Measurements from ENCODE around the gene ZNF678. TPM values are rescaled to one million over a fixed set of nuclear protein-coding genes. Genes with fewer than 3 reads are reported as not detected.
"Not testable (repeated sequence)": the region's sequence is repeated elsewhere in the genome, so short reads cannot be mapped to it uniquely, and the experiment has no call there.

The ZNF678 gene
- total RNA-seq, 1 experiment from 2014 or later: 0.79 TPM

DNA sequence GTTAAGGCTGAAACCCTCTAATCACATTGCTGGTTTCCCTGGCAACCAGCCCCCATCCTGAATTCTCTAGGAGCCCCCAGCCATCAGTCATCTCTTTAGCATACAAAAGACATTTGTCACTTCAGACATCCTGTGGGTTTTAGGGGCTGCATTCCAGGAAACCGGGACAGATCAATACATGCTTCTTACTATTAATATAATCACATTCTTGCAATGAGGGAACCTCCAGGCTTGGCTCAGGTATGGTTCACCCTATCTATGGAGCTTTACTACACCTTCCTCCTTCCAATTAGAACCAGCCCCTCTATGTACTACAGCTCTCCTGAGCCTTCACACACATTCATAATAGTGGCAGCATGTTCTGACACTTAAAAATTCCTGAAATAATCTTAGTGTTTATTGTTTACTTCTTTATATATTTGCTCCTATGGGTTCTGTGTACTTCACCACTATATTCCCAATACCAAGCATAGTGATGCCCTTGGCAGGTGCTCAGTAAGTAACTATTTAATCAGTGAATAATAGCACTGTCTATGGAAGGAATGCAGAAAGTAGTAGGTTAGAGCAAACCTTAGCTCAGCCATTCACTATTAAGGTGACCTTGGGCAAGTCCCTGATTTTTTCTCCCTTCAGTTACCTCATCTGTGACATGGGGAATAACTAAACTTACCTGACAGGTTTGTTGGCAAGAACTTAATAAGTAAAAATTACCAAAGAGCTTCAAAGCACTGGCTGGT lies 59.6 kb downstream of the ZNF678 start:
- Histone ChIP-seq H3K4me3 (no peak overlapping the region), H3K27me3 (no peaks in the 10 kb centered on the region), H3K36me3 (peaks cover 6% of the 10 kb centered on the region; the same call in 1 of the 2 replicates), H3K9me3 (peaks cover 30% of the 10 kb centered on the region)
- no peak for DNase-seq

DNA sequence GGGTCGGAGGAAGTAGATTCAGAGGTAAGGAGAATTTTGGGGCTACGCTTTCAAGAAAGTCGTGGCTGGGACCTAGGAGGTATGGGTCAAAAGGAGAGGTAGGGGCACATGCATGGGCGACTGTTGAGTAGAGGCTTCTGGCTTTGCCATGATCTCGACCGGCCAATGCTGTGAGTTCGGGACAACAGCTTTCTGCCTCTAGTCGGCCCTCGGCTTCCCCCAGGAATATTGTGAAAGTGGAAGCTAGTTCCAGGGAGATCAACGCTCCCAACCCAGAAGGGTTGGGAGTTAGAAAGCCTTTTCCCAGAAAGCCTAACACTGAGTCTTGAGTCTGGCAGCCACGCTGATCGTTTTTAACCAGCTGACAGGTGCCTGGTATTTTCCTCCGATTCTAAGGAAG lies 69.0 kb downstream of the ZNF678 start:
- no peak overlapping the region for H3K4me3 ChIP-seq
- no peak for DNase-seq
- peaks cover 23% of the 10 kb centered on the region for H3K9me3 ChIP-seq
- H3K36me3 ChIP-seq: peaks cover 6% of the 10 kb centered on the region
- H3K27me3 ChIP-seq: no peaks in the 10 kb centered on the region

DNA sequence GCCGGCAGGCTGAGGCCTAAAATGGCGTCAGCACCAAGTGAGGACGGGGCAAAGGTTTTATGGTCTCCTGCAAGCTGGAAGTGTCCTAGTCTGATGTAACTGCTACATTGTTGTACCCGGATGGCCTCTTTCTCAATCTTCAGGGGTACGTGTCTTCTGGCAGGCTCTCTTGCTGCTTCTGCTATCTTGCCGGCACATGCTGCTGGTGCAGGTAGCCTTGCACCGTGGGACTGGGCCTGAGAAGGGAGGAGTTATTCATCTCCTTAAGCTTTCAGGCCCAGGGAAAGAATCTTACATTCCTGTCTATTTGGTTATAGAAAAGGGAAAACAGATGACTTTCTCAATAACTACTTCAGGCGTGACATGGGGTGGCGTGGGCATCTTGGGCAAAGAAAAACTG lies 72.2 kb downstream of the ZNF678 start:
- Histone ChIP-seq H3K27me3 (no peaks in the 10 kb centered on the region), H3K4me3 (no peak overlapping the region), H3K36me3 (peaks cover 6% of the 10 kb centered on the region), H3K9me3 (peaks cover 37% of the 10 kb centered on the region)
- no peak for DNase-seq

DNA sequence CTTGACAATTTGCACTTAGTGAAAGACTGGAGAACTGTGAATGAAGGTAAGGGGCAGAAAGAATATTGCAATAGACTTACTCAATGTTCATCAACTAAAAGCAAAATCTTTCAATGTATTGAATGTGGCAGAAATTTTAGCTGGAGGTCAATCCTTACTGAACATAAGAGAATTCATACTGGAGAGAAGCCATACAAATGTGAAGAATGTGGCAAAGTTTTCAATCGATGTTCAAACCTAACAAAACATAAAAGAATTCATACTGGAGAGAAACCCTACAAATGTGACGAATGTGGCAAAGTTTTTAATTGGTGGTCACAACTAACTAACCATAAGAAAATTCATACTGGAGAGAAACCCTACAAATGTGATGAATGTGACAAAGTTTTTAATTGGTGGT lies 91.1 kb downstream of the ZNF678 start:
- no peaks in the 10 kb centered on the region for H3K27me3 ChIP-seq
- DNase-seq: no peak
- peaks cover 92% of the 10 kb centered on the region for H3K9me3 ChIP-seq
- peaks cover 46% of the 10 kb centered on the region for H3K36me3 ChIP-seq
- H3K4me3 ChIP-seq: no peak overlapping the region

DNA sequence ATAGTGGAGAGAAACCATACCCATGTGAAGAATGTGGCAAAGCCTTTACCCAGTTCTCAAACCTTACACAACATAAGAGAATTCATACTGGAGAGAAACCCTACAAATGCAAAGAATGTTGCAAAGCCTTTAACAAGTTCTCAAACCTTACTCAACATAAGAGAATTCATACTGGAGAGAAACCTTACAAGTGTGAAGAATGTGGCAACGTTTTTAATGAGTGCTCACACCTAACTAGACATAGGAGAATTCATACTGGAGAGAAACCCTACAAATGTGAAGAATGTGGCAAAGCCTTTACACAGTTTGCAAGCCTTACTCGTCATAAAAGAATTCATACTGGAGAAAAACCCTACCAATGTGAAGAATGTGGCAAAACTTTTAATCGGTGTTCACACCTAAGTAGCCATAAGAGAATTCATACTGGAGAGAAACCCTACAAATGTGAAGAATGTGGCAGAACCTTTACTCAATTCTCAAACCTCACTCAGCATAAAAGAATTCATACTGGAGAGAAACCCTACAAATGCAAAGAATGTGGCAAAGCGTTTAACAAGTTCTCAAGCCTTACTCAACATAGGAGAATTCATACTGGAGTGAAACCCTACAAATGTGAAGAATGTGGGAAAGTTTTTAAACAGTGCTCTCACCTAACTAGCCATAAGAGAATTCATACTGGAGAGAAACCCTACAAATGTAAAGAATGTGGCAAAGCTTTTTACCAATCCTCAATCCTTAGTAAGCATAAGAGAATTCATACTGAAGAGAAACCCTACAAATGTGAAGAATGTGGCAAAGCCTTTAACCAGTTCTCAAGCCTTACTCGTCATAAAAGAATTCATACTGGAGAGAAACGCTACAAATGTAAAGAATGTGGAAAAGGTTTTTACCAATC lies 91.7 kb downstream of the ZNF678 start:
- Histone ChIP-seq H3K9me3 (peaks cover 89% of the 10 kb centered on the region), H3K4me3 (no peak overlapping the region), H3K27me3 (no peaks in the 10 kb centered on the region), H3K36me3 (peaks cover 39% of the 10 kb centered on the region)
- DNase-seq: no peak

DNA sequence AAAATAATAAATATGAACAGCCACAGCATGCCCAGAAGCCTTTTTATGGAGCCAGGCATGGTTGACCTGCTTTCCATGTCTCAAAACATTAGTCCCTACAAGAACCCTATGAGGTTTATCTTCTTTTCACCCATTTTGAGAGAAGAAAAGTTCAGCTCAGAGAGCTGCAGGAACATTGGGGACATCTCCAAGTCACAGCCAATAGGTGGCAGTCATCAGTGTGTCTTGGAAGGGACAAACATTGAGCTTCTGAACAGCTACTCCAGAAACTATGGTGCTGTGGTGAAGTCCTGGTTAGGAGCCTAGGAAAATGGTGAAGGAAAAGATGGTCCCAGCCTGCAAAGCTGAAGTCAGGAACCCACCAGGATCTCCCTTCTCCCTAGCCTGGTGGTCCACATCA lies 98.1 kb downstream of the ZNF678 start:
- Histone ChIP-seq H3K36me3 (peaks cover 15% of the 10 kb centered on the region), H3K4me3 (no peak overlapping the region), H3K27me3 (no peaks in the 10 kb centered on the region), H3K9me3 (peaks cover 70% of the 10 kb centered on the region)
- no peak for DNase-seq

DNA sequence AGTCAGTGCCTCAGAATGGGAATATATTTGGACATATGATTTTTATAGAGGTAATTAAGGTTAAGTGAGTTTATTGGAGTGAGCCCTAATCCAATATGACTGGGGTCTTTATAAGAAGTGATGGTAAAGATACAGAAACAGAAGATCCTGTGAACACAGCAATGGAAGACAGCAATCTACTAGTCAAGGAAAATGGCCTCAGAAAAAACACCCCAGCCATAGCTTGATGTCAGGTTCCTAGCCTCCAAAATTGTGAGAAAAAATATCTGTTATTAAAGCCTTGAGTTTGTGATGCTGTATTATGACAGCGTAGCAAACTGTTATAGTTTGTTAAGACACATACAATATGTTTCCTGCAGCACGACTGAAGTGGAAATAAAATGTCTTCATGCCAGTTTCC lies 99.6 kb downstream of the ZNF678 start:
- no peaks in the 10 kb centered on the region for H3K27me3 ChIP-seq
- DNase-seq: no peak
- peaks cover 66% of the 10 kb centered on the region for H3K9me3 ChIP-seq
- peaks cover 9% of the 10 kb centered on the region for H3K36me3 ChIP-seq
- H3K4me3 ChIP-seq: no peak overlapping the region

DNA sequence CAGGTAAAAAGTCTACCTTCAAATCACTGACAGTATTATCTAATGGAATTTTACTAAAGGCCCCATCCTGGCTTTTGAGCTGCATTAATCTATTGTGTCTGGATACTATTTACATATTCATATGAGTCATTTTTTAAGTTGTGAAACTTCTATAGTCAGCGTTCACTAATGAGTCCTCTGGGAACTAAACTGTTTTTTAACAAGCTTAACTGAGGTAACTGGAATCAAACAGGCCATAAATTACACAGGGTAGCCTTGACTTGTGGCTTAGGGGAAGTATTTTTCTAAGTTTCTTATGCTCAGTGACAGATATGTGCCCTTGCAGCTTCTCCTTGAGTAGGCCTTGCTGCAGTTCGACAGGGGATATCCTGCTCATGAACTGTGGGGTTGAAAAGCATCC lies 102.9 kb downstream of the ZNF678 start:
- peaks cover 61% of the 10 kb centered on the region for H3K9me3 ChIP-seq
- H3K36me3 ChIP-seq: peaks cover 9% of the 10 kb centered on the region
- no peak overlapping the region for H3K4me3 ChIP-seq
- H3K27me3 ChIP-seq: no peaks in the 10 kb centered on the region
- no peak for DNase-seq

DNA sequence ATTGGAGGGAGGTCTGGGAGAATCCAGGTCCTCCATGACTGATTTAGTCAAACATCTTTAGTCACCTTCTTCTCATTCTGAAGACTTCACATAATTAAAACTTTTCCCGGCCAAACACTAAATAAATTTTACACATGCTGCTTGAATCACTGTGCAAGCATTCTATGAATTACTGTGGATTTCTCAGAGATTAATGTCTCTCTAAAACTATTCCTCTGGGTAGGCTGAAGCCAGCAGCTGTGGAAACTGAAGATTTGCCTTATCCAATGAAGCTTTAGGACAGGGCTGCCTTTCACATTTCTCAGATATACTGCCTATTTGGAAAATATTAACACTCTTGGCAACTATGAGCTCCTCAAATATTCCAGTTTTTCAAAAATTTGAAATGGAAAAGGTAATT lies 110.1 kb downstream of the ZNF678 start:
- Histone ChIP-seq H3K36me3 (no peaks in the 10 kb centered on the region), H3K27me3 (no peaks in the 10 kb centered on the region), H3K4me3 (no peak overlapping the region), H3K9me3 (peaks cover 25% of the 10 kb centered on the region)
- no peak for DNase-seq

DNA sequence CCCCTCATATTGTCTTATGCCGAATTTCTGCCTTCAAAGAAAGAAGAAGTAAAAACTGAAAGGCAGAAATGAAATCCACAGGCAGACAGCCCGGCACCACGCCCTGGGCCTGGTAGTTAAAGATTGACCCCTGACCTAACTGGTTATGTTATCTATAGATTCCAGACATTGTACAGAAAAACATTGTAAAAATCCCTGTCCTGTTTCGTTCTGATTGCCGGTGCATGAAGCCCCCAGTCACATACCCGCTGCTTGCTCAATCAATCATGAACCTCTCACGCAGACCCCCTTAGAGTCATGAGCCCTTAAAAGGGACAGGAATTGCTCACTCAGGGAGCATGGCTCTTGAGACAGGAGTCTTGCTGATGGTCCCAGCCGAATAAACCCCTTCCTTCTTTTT lies 122.5 kb downstream of the ZNF678 start:
- DNase-seq: no peak
- no peaks in the 10 kb centered on the region for H3K36me3 ChIP-seq
- no peak overlapping the region for H3K4me3 ChIP-seq
- H3K9me3 ChIP-seq: peaks cover 8% of the 10 kb centered on the region
- H3K27me3 ChIP-seq: no peaks in the 10 kb centered on the region

DNA sequence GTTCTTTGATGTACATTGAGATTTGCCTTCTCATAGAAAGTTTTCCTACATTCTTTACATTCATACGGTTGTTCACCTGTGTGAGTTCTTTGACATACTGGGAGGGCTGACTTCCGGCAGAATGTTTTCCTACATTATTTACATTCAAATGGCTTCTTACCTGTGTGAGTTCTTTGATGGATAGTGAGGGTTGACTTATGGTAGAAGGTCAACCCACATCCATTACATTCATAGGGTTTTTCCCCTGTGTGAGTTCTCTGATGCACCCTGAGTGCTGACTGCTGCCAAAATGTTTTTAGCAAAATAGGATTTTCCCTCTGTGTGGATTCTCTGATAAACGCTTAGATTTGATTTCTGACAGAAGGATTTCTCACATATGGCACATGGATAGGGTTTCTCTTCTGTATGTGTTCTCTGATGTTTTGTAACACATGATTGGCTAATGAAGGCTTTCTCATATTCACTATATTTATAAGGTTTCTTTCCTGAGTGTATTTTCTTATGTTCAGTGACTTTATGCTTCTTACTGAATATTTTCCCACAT lies 134.0 kb downstream of the ZNF678 start:
- DNase-seq: no peak
- H3K27me3 ChIP-seq: no peaks in the 10 kb centered on the region
- no peaks in the 10 kb centered on the region for H3K36me3 ChIP-seq
- H3K9me3 ChIP-seq: peaks cover 28% of the 10 kb centered on the region
- H3K4me3 ChIP-seq: no peak overlapping the region

DNA sequence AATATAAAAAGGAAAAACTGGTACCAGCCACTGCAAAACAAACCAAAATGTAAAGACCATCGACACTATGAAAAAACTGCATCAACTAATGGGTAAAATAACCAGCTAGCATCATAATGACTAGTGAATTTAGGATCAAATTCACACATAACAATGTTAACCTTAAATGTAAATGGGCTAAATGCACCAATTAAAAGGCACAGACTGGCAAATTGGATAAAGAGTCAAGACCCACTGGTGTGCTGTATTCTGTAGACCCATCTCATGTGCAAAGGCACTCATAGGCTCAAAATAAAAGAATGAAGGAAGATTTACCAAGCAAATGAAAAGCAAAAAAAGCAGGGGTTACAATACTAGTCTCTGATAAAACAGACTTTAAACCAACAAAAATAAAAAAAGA lies 138.3 kb downstream of the ZNF678 start:
- not testable (repeated sequence) for H3K27me3 ChIP-seq, H3K36me3 ChIP-seq, H3K4me3 ChIP-seq

DNA sequence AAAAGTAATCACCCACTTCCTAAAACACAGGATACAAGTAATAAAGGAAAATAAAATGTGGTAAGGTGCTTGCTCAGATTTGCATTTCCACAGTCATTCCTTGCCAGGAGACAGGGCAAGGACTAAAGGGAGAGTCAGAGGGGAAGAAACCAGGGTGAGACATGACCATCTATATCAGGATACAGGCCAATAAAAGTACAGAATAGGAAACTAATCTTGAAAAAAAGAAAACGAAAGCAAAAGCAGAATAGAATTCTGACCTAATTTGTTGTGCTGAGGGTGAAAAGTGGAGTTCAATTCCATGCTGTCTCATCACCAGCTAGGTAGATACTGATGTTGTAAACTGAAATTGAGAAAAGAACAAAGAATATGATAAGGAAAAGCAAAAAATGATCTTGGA lies 144.5 kb downstream of the ZNF678 start:
- peaks cover 19% of the 10 kb centered on the region for H3K9me3 ChIP-seq
- H3K4me3 ChIP-seq: no peak overlapping the region
- no peaks in the 10 kb centered on the region for H3K27me3 ChIP-seq
- no peak for DNase-seq
- H3K36me3 ChIP-seq: no peaks in the 10 kb centered on the region

More for the DNA sequence above, 138.3 kb downstream of the ZNF678 start:
- not testable (repeated sequence) for DNase-seq
- peaks cover 33% of the 10 kb centered on the region for H3K9me3 ChIP-seq

DNA sequence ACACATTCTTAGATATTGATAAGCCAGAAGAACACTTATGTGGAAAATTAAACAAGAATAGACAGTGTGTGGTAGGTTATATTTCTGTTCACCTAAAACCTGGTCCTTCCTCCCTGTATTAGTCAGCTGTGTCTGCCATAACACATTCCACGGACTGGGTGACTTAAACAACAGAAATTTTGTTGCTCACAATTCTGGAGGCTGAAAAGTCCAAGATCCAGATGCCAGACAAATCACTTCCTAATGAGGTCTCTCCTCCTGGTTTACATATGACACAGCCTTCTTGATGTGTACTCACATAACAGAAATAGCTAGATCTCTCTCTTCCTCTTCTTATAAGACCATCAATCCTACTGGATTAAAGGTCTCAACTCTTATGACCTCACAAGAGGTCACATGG lies 146.1 kb downstream of the ZNF678 start:
- DNase-seq: no peak
- no peaks in the 10 kb centered on the region for H3K36me3 ChIP-seq
- peaks cover 19% of the 10 kb centered on the region for H3K9me3 ChIP-seq
- H3K27me3 ChIP-seq: no peaks in the 10 kb centered on the region
- H3K4me3 ChIP-seq: no peak overlapping the region

DNA sequence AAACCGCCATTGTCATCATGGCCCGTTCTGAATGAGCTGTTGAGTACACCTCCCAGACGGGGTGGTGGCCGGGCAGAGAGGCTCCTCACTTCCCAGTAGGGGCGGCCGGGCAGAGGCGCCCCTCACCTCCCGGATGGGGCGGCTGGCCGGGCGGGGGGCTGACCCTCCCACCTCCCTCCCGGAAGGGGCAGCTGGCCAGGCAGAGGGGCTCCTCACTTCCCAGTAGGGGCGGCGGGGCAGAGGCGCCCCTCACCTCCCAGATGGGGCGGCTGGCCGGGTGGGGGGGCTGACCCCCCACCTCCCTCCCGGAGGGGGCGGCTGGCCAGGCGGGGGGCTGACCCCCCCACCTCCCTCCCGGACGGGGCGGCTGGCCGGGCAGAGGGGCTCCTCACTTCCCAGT lies 147.1 kb downstream of the ZNF678 start:
- H3K36me3 ChIP-seq, H3K27me3 ChIP-seq, H3K4me3 ChIP-seq, DNase-seq: not testable (repeated sequence)
- H3K9me3 ChIP-seq: peaks cover 18% of the 10 kb centered on the region

DNA sequence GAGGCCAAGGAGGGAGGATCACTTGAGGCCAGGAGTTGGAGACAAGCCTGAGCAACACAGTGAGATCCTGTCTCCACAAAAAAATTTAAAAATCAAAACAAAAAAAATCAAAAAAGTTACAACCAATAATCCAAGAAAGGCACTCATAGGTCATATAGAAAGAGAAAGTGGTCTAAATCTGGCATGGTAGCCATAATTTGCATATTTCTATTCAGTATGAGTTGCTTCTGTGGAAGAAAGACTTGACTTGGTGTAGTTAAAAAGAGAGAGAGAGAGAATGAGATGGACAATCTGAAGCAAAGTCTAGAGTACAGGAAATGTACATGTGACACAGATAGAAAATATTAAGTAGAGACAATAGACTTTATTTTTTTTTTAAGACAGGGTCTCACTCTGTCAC lies 149.3 kb downstream of the ZNF678 start:
- DNase-seq: no peak
- Histone ChIP-seq H3K4me3 (no peak overlapping the region), H3K9me3 (peaks cover 15% of the 10 kb centered on the region), H3K27me3 (no peaks in the 10 kb centered on the region), H3K36me3 (no peaks in the 10 kb centered on the region)

DNA sequence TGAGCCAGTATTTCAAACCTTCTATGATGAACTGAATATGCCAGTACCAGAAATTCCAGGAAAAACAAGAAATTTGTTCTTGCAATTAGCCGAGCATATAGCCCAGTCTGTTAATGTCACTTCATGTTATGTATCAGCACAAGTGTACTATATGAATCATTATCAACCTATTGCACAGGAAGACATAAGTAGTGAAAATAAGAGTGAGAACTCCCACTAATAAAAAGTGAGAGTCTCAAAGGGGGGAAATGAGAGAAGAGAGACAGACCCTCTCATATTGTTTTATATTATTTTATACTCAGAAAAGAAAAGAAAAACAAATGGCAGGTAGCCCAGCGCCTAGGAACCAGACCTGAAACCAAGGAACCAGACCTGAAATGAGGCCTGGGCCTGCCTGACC lies 155.6 kb downstream of the ZNF678 start:
- Histone ChIP-seq H3K27me3 (no peaks in the 10 kb centered on the region), H3K4me3 (no peak overlapping the region), H3K36me3 (no peaks in the 10 kb centered on the region), H3K9me3 (peaks cover 29% of the 10 kb centered on the region)
- no peak for DNase-seq

Measured in MG63 (cell line).